ENCODE data around the gene ANKRD16.

DNA sequence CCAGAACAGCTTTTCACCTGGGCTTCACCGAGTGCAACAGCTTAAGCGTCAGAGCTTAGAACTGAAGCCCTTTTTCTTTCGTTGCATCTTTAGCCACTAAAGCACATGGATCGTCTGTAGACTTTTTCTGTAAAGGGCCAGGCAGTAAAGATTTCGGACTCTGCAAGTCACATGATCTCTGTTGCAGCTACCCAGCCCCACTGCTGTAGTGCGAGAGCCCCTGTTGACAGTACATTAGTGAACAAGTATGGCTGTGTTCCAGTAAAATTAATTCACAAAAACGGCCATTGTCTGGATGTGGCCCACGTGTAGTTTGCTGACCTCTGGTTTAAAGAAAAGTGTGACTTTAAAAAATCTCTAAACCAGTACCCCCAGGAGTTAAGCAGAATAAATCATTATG, 39.7 kb upstream of the ANKRD16 start:
- TF ChIP-seq POLR2A (IDR thresholded peaks at IDR 0.05) (no peak), POLR2AphosphoS5 (IDR thresholded peaks at IDR 0.05) (no peak), EP300 (IDR thresholded peaks at IDR 0.05) (no peak)
- TF ChIP-seq, protein P1, sequence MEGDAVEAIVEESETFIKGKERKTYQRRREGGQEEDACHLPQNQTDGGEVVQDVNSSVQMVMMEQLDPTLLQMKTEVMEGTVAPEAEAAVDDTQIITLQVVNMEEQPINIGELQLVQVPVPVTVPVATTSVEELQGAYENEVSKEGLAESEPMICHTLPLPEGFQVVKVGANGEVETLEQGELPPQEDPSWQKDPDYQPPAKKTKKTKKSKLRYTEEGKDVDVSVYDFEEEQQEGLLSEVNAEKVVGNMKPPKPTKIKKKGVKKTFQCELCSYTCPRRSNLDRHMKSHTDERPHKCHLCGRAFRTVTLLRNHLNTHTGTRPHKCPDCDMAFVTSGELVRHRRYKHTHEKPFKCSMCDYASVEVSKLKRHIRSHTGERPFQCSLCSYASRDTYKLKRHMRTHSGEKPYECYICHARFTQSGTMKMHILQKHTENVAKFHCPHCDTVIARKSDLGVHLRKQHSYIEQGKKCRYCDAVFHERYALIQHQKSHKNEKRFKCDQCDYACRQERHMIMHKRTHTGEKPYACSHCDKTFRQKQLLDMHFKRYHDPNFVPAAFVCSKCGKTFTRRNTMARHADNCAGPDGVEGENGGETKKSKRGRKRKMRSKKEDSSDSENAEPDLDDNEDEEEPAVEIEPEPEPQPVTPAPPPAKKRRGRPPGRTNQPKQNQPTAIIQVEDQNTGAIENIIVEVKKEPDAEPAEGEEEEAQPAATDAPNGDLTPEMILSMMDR (IDR thresholded peaks at IDR 0.05): no peak
